HL-60 (cell line): ENCODE measurements around the gene SMIM24.

ENCODE experiments used
- DNase-seq, 2 experiments: peaks; one replicate each; pipeline ENCODE4 v3.0.0-alpha.2; 2010 to 2020; ENCODE audit warnings: low read depth in 1 of 2, low spot score in 1 of 2
- H3K27ac ChIP-seq: fragments of 250-450 bp; sonication (Bioruptor Pico); replicated peaks from 2 replicates; pipeline ENCODE4 v1.5.1; 2020; ENCODE audit warnings: mild to moderate bottlenecking, moderate library complexity
- H3K27me3 ChIP-seq: fragments of 250-450 bp; sonication (Bioruptor Pico); 2 replicates; pipeline ENCODE4 v1.5.1; 2021; ENCODE audit warnings: mild to moderate bottlenecking, moderate library complexity; ENCODE audit not compliant: insufficient read depth, poor library complexity, severe bottlenecking
- H3K4me3 ChIP-seq: replicated peaks from 2 replicates; pipeline ENCODE4 v1.5.1; 2011; ENCODE audit warnings: mild to moderate bottlenecking, control low read depth, low read length; ENCODE audit not compliant: insufficient read depth
- CTCF ChIP-seq: IDR thresholded peaks from one replicate; pipeline ENCODE4 v1.5.1; 2011; ENCODE audit warnings: low read length, control low read depth, inconsistent platforms; ENCODE audit not compliant: insufficient read depth
- GABPA ChIP-seq: IDR thresholded peaks from 2 replicates; pipeline ENCODE4 v1.6.1; 2012; ENCODE audit warnings: low read depth
- POLR2AphosphoS5 ChIP-seq: IDR thresholded peaks from 2 replicates; pipeline ENCODE4 v1.6.1; 2012; ENCODE audit warnings: low read depth
- REST ChIP-seq: IDR thresholded peaks from 2 replicates; pipeline ENCODE4 v1.6.1; 2012; ENCODE audit warnings: low read depth; ENCODE audit not compliant: insufficient replicate concordance
- SPI1 ChIP-seq: IDR thresholded peaks from 2 replicates; pipeline ENCODE4 v1.6.1; 2012; ENCODE audit warnings: low read depth, mild to moderate bottlenecking, borderline replicate concordance

The SMIM24 gene

GRCh38 chr19:3465552-3465951, 14.8 kb downstream of the SMIM24 start:
- Histone ChIP-seq H3K4me3 (no peak overlapping the region), H3K27me3 (no peaks in the 10 kb centered on the region), H3K27ac (no peak overlapping the region)
- no peak for TF ChIP-seq POLR2AphosphoS5
- no peak for TF ChIP-seq SPI1
- TF ChIP-seq GABPA = no peak
- TF ChIP-seq REST = no peak
- TF ChIP-seq CTCF = no peak
- no peak for DNase-seq

- no peak for DNase-seq
- Histone ChIP-seq H3K27ac (no peak overlapping the region), H3K4me3 (no peak overlapping the region), H3K27me3 (no peaks in the 10 kb centered on the region)
- no peak for TF ChIP-seq GABPA
- TF ChIP-seq SPI1 = peak; percentile 16; the same call in 1 of the 2 replicates
These were observed 15.6 kb downstream of the SMIM24 start for GRCh38 chr19:3464587-3465235.

- TF ChIP-seq SPI1 (no peak), CTCF (no peak), GABPA (no peak), REST (no peak), POLR2AphosphoS5 (no peak)
- Histone ChIP-seq H3K4me3 (no peak overlapping the region), H3K27ac (no peak overlapping the region), H3K27me3 (no peaks in the 10 kb centered on the region)
- no peak for DNase-seq
These were observed 16.4 kb downstream of the SMIM24 start for GRCh38 chr19:3463714-3464586.

- H3K4me3 ChIP-seq = no peak overlapping the region
- H3K27me3 ChIP-seq = no peaks in the 10 kb centered on the region
- no peak for DNase-seq
- no peak overlapping the region for H3K27ac ChIP-seq
- no peak for TF ChIP-seq GABPA
These were observed 17.2 kb downstream of the SMIM24 start for GRCh38 chr19:3462991-3463713.
